Aorta (tissue), 5 donors: Measurements from ENCODE around the gene RHBG. TPM values are rescaled to one million over a fixed set of nuclear protein-coding genes. Genes with fewer than 3 reads are reported as not detected.

Experiments
- ATAC-seq: fragments of 200-7000 bp; cut with Tn5 transposase; one replicate; pipeline ENCODE4 v1.9.1; 2022; ENCODE audit warnings: moderate library complexity; ENCODE audit not compliant: low FRiP score
- DNase-seq, 2 donors: peaks; one replicate each; pipeline ENCODE4 v3.0.0-alpha.2; 2020
- H3K27ac ChIP-seq, 2 donors: one replicate each; pipeline ENCODE4 v1.5.1; 2013; ENCODE audit warnings: low read length in 2 of 2, mild to moderate bottlenecking in 2 of 2, moderate library complexity in 2 of 2, control low read depth in 1 of 2, inconsistent platforms in 1 of 2, low read depth in 1 of 2
- H3K27me3 ChIP-seq, 2 donors: one replicate each; pipeline ENCODE4 v1.6.1; 2013; ENCODE audit warnings: control low read depth in 1 of 2, low read length in 1 of 2, mild to moderate bottlenecking in 1 of 2, moderate library complexity in 1 of 2; ENCODE audit not compliant: insufficient read depth in 2 of 2, control insufficient read depth in 1 of 2
- H3K36me3 ChIP-seq, 2 donors: one replicate each; pipeline ENCODE4 v1.6.1; 2013; ENCODE audit warnings: control low read depth in 1 of 2, low read length in 1 of 2, mild to moderate bottlenecking in 1 of 2; ENCODE audit not compliant: insufficient read depth in 2 of 2, control insufficient read depth in 1 of 2
- H3K4me1 ChIP-seq, 2 donors: one replicate each; pipeline ENCODE4 v1.6.1; 2013; ENCODE audit warnings: low read length in 2 of 2, control low read depth in 1 of 2, mild to moderate bottlenecking in 1 of 2, moderate library complexity in 1 of 2; ENCODE audit not compliant: insufficient read depth in 2 of 2, control insufficient read depth in 1 of 2
- H3K4me3 ChIP-seq, 2 donors: one replicate each; pipeline ENCODE4 v1.5.1; 2013; ENCODE audit warnings: low read length in 2 of 2, control low read depth in 1 of 2, mild to moderate bottlenecking in 1 of 2
- H3K9me3 ChIP-seq: one replicate; pipeline ENCODE4 v1.6.1; 2013; ENCODE audit warnings: mild to moderate bottlenecking, low read length; ENCODE audit not compliant: control insufficient read depth
- WGBS, 2 donors: extraction: QIAGEN DNeasy Blood & Tissue Kit; methylation state at CpG; one replicate each; pipeline ENCODE4 v1.1.7; 2013; 5-methylcytosine and 5-hydroxymethylcytosine counted together
- intact Hi-C, 2 donors: fragments of 100-400 bp; cut with DNase I; formaldehyde crosslinking; loops; one replicate each; pipeline versions ENCODE4 v1.14.2 to v1.15.0; 2022
- polyA plus RNA-seq, 2 donors: library from polyadenylated mRNA; stranded (reverse); fragments of 200-250 nt; gene quantifications; one replicate each; pipeline ENCODE4 v1.2.3, GENCODE V29; 2013
- total RNA-seq, 2 donors: library from RNA; stranded (reverse); fragmentation: NEBNext Ultra II Directional; extraction: Animal tissue kit (Norgen Biotek cat#: 25700); gene quantifications; one replicate each; pipeline ENCODE4 v1.2.1, GENCODE V29; 2021
- donor health status: healthy with polysubstance abuse.
- donor health status: Bipolar disorder and iron deficiency.
- donor health status: DM: no; HTN: no; CAD: no.
- donor health status: DM: no; HTN: no; CAD: no.
- donor health status: DM: yes; HTN: yes; CAD: no.

RHBG gene
- total and polyA plus RNA-seq, 4 donors, result not detected

GRCh38 chr1:156405670-156406069, 36.7 kb downstream of the RHBG start:
- Histone ChIP-seq H3K27ac (no peak overlapping the region), H3K9me3 (no peaks in the 10 kb centered on the region), H3K4me3 (no peak overlapping the region), H3K27me3 (no peaks in the 10 kb centered on the region), H3K4me1 (no peaks in the 10 kb centered on the region), H3K36me3 (no peaks in the 10 kb centered on the region)
- intact Hi-C loops, result no loop called here
- DNase-seq (no peak), ATAC-seq (no peak)
- 48 to 55% methylated on average over 5 of the region's 5 CpGs for WGBS, 2 donors

- Histone ChIP-seq H3K36me3 (no peaks in the 10 kb centered on the region), H3K27ac (no peak overlapping the region), H3K9me3 (no peaks in the 10 kb centered on the region), H3K4me1 (no peaks in the 10 kb centered on the region), H3K4me3 (no peak overlapping the region), H3K27me3 (no peaks in the 10 kb centered on the region)
- ATAC-seq (no peak), DNase-seq (no peak)
- intact Hi-C loops, result no loop called here
- WGBS, 2 donors, result 27 to 31% methylated on average over 6 of the region's 6 CpGs
These were observed 37.2 kb downstream of the RHBG start for GRCh38 chr1:156406251-156406650.

GRCh38 chr1:156407344-156407743, 38.3 kb downstream of the RHBG start:
- ATAC-seq (no peak), DNase-seq (no peak)

GRCh38 chr1:156407760-156408159, 38.7 kb downstream of the RHBG start:
- Histone ChIP-seq H3K27ac (no peak overlapping the region), H3K4me3 (no peak overlapping the region), H3K36me3 (no peaks in the 10 kb centered on the region), H3K27me3 (no peaks in the 10 kb centered on the region), H3K4me1 (no peaks in the 10 kb centered on the region), H3K9me3 (no peaks in the 10 kb centered on the region)
- intact Hi-C loops, result no loop called here
- no peak for DNase-seq
- 81% methylated on average over 10 of the region's 10 CpGs for WGBS, 2 donors
- no peak for ATAC-seq

More at GRCh38 chr1:156407344-156407743, 38.3 kb downstream of the RHBG start:
- Histone ChIP-seq H3K36me3 (no peaks in the 10 kb centered on the region), H3K4me1 (no peaks in the 10 kb centered on the region), H3K9me3 (no peaks in the 10 kb centered on the region), H3K4me3 (no peak overlapping the region), H3K27me3 (no peaks in the 10 kb centered on the region), H3K27ac (no peak overlapping the region)
- intact Hi-C loops, result no loop called here
- WGBS, 2 donors, result 58 to 70% methylated on average over 6 of the region's 6 CpGs

- H3K27me3 ChIP-seq, result no peaks in the 10 kb centered on the region
- DNase-seq (no peak), ATAC-seq (no peak)
These were observed 40.4 kb downstream of the RHBG start for GRCh38 chr1:156409439-156409838.

GRCh38 chr1:156410238-156410637, 41.2 kb downstream of the RHBG start:
- H3K4me1 ChIP-seq, result no peaks in the 10 kb centered on the region
- DNase-seq (no peak), ATAC-seq (no peak)
- intact Hi-C loops, result no loop called here
- 78 to 87% methylated on average over 4 of the region's 4 CpGs for WGBS, 2 donors
- H3K9me3 ChIP-seq, result no peaks in the 10 kb centered on the region
- no peaks in the 10 kb centered on the region for H3K36me3 ChIP-seq
- H3K4me3 ChIP-seq, result no peak overlapping the region
- H3K27me3 ChIP-seq, result no peaks in the 10 kb centered on the region
- no peak overlapping the region for H3K27ac ChIP-seq

More at GRCh38 chr1:156409439-156409838, 40.4 kb downstream of the RHBG start:
- Histone ChIP-seq H3K27ac (no peak overlapping the region), H3K4me3 (no peak overlapping the region), H3K36me3 (no peaks in the 10 kb centered on the region), H3K4me1 (no peaks in the 10 kb centered on the region), H3K9me3 (no peaks in the 10 kb centered on the region)
- intact Hi-C loops, result no loop called here
- 80 to 81% methylated on average over 7 of the region's 7 CpGs for WGBS, 2 donors

- Histone ChIP-seq H3K9me3 (no peaks in the 10 kb centered on the region), H3K36me3 (no peaks in the 10 kb centered on the region), H3K4me1 (no peaks in the 10 kb centered on the region), H3K4me3 (no peak overlapping the region), H3K27me3 (no peaks in the 10 kb centered on the region), H3K27ac (no peak overlapping the region)
- WGBS, 2 donors, result 74 to 76% methylated on average over 8 of the region's 8 CpGs
- intact Hi-C loops, result no loop called here
- ATAC-seq (no peak), DNase-seq (no peak)
These were observed 41.7 kb downstream of the RHBG start for GRCh38 chr1:156410740-156411139.

GRCh38 chr1:156412653-156413321, 43.8 kb downstream of the RHBG start:
- 70 to 72% methylated on average over 10 of the region's 10 CpGs for WGBS, 2 donors
- ATAC-seq, result no peak
- H3K4me1 ChIP-seq, result no peaks in the 10 kb centered on the region
- intact Hi-C loops, result no loop called here
- H3K27me3 ChIP-seq, result peaks cover 0 to 1% of the 10 kb centered on the region in 2 donors
- H3K4me3 ChIP-seq, result no peak overlapping the region
- no peak overlapping the region for H3K27ac ChIP-seq
- no peak for DNase-seq
- H3K36me3 ChIP-seq, result no peaks in the 10 kb centered on the region
- no peaks in the 10 kb centered on the region for H3K9me3 ChIP-seq

- DNase-seq, result no peak
- no peak for ATAC-seq
- no peak overlapping the region for H3K4me3 ChIP-seq
- peaks cover 0 to 1% of the 10 kb centered on the region in 2 donors for H3K27me3 ChIP-seq
- H3K4me1 ChIP-seq, result no peaks in the 10 kb centered on the region
- H3K27ac ChIP-seq, result no peak overlapping the region
- no peaks in the 10 kb centered on the region for H3K9me3 ChIP-seq
- WGBS, 2 donors, result 49 to 55% methylated on average over 10 of the region's 10 CpGs
- intact Hi-C loops, result no loop called here
- no peaks in the 10 kb centered on the region for H3K36me3 ChIP-seq
These were observed 44.6 kb downstream of the RHBG start for GRCh38 chr1:156413391-156414246.
